HL-60 (cell line): ENCODE results near the gene FCN3.

Experiments
- CTCF ChIP-seq: IDR thresholded peaks from one replicate; pipeline ENCODE4 v1.5.1; 2011; ENCODE audit warnings: low read length, control low read depth, inconsistent platforms; ENCODE audit not compliant: insufficient read depth
- GABPA ChIP-seq: IDR thresholded peaks from 2 replicates; pipeline ENCODE4 v1.6.1; 2012; ENCODE audit warnings: low read depth
- POLR2AphosphoS5 ChIP-seq: IDR thresholded peaks from 2 replicates; pipeline ENCODE4 v1.6.1; 2012; ENCODE audit warnings: low read depth
- REST ChIP-seq: IDR thresholded peaks from 2 replicates; pipeline ENCODE4 v1.6.1; 2012; ENCODE audit warnings: low read depth; ENCODE audit not compliant: insufficient replicate concordance
- SPI1 ChIP-seq: IDR thresholded peaks from 2 replicates; pipeline ENCODE4 v1.6.1; 2012; ENCODE audit warnings: low read depth, mild to moderate bottlenecking, borderline replicate concordance

- TF ChIP-seq CTCF (no peak), POLR2AphosphoS5 (no peak), GABPA (no peak), REST (no peak), SPI1 (no peak)
Measured at GRCh38 chr1:27322569-27323240, 51.9 kb downstream of the FCN3 start.
